Activated CD4-positive, alpha-beta memory T cell treated with anti-CD3 and anti-CD28 coated beads, Interleukin-2, amount 10 ng/mL, durations not matched to agents 7 days and 5 days (primary cell): ENCODE results near the gene DOCK9. TPM values are rescaled to one million over a fixed set of nuclear protein-coding genes. Genes with fewer than 3 reads are reported as not detected.
"Not testable (repeated sequence)": the region's sequence is repeated elsewhere in the genome, so short reads cannot be mapped to it uniquely, and the experiment has no call there.

Experiments used
- CTCF ChIA-PET: fragments of 350-600 bp; sonication (Branson Sonifier 250); formaldehyde crosslinking; loops from one replicate; lab custom pipeline; 2021; ENCODE audit warnings: antibody characterized with exemption, inconsistent platforms; lab: Charles Lee
- POLR2A ChIA-PET: fragments of 350-600 bp; sonication (Branson Sonifier 250); formaldehyde crosslinking; loops from one replicate; lab custom pipeline; 2021; ENCODE audit warnings: antibody characterized with exemption; lab: Charles Lee
- DNase-seq: peaks from one replicate; pipeline ENCODE4 v3.0.0-alpha.2; 2020
- H3K27ac Mint-ChIP-seq: one replicate; pipeline ENCODE4 v1.8.0; 2021; ENCODE audit warnings: mild to moderate bottlenecking, mixed read lengths
- H3K27me3 Mint-ChIP-seq: one replicate; pipeline ENCODE4 v1.8.0; 2021; ENCODE audit warnings: mixed read lengths
- H3K36me3 Mint-ChIP-seq: one replicate; pipeline ENCODE4 v1.8.0; 2021; ENCODE audit warnings: low read depth, mixed read lengths
- H3K4me1 Mint-ChIP-seq: one replicate; pipeline ENCODE4 v1.8.0; 2021; ENCODE audit warnings: mixed read lengths
- H3K4me3 Mint-ChIP-seq: one replicate; pipeline ENCODE4 v1.8.0; 2021; ENCODE audit warnings: mild to moderate bottlenecking, mixed read lengths
- H3K9me3 Mint-ChIP-seq: one replicate; pipeline ENCODE4 v1.8.0; 2021; ENCODE audit warnings: mixed read lengths
- total RNA-seq, 2 experiments: library from RNA; stranded (reverse); gene quantifications; one replicate each; pipeline ENCODE4 v1.2.3, GENCODE V29; 2021

Gene DOCK9
- total RNA-seq, 2 experiments from 2014 or later = 86.0 to 87.7 TPM

GRCh38 chr13:98769736-98770135 lies 208.1 kb downstream of the DOCK9 start:
- H3K27me3 Mint-ChIP-seq = peaks cover 13% of the 10 kb centered on the region
- H3K9me3 Mint-ChIP-seq = peaks cover 27% of the 10 kb centered on the region
- POLR2A ChIA-PET = no interaction called here
- H3K36me3 Mint-ChIP-seq = peaks cover 5% of the 10 kb centered on the region
- no peak for DNase-seq
- H3K4me1 Mint-ChIP-seq = no peaks in the 10 kb centered on the region
- H3K4me3 Mint-ChIP-seq = no peak overlapping the region
- CTCF ChIA-PET = no interaction called here
- no peak overlapping the region for H3K27ac Mint-ChIP-seq

GRCh38 chr13:98768522-98768921 lies 209.3 kb downstream of the DOCK9 start:
- ChIA-PET POLR2A (no interaction called here), CTCF (no interaction called here)
- H3K27ac Mint-ChIP-seq = no peak overlapping the region
- peaks cover 27% of the 10 kb centered on the region for H3K9me3 Mint-ChIP-seq
- no peaks in the 10 kb centered on the region for H3K4me1 Mint-ChIP-seq
- H3K4me3 Mint-ChIP-seq = no peak overlapping the region
- no peak for DNase-seq
- peaks cover 5% of the 10 kb centered on the region for H3K36me3 Mint-ChIP-seq
- peaks cover 13% of the 10 kb centered on the region for H3K27me3 Mint-ChIP-seq

GRCh38 chr13:98766697-98767096 lies 211.2 kb downstream of the DOCK9 start:
- no peak for DNase-seq
- no peak overlapping the region for H3K4me3 Mint-ChIP-seq
- no peaks in the 10 kb centered on the region for H3K4me1 Mint-ChIP-seq
- H3K27ac Mint-ChIP-seq = no peak overlapping the region
- ChIA-PET POLR2A (no interaction called here), CTCF (no interaction called here)
- peaks cover 27% of the 10 kb centered on the region for H3K9me3 Mint-ChIP-seq
- peaks cover 16% of the 10 kb centered on the region for H3K27me3 Mint-ChIP-seq
- peaks cover 4% of the 10 kb centered on the region for H3K36me3 Mint-ChIP-seq

- Mint-ChIP-seq H3K36me3 (no peaks in the 10 kb centered on the region), H3K4me3 (no peak overlapping the region), H3K27me3 (peaks cover 16% of the 10 kb centered on the region), H3K9me3 (peaks cover 21% of the 10 kb centered on the region), H3K27ac (no peak overlapping the region), H3K4me1 (peaks cover 3% of the 10 kb centered on the region)
- POLR2A ChIA-PET = no interaction called here
- no peak for DNase-seq
- CTCF ChIA-PET = no interaction called here
Observed at GRCh38 chr13:98765996-98766519, 211.8 kb downstream of the DOCK9 start.

- H3K4me1 Mint-ChIP-seq = peaks cover 5% of the 10 kb centered on the region
- H3K27ac Mint-ChIP-seq = no peak overlapping the region
- DNase-seq = no peak
- CTCF ChIA-PET = interaction anchor here (1.1 kb wide), 1 partner anchor 81 kb away, joined by 3 read pairs; no protein-coding TSS in a partner anchor
- H3K9me3 Mint-ChIP-seq = peaks cover 4% of the 10 kb centered on the region
- peak overlapping the region; percentile 6 for H3K4me3 Mint-ChIP-seq
- POLR2A ChIA-PET = no interaction called here
- H3K27me3 Mint-ChIP-seq = peaks cover 14% of the 10 kb centered on the region
- H3K36me3 Mint-ChIP-seq = peaks cover 3% of the 10 kb centered on the region
Observed at GRCh38 chr13:98761986-98762616, 215.8 kb downstream of the DOCK9 start.

- peaks cover 3% of the 10 kb centered on the region for H3K36me3 Mint-ChIP-seq
- H3K4me1 Mint-ChIP-seq = peaks cover 5% of the 10 kb centered on the region
- H3K4me3 Mint-ChIP-seq = peak overlapping the region; percentile 6
- DNase-seq = no peak
- no peak overlapping the region for H3K27ac Mint-ChIP-seq
- H3K27me3 Mint-ChIP-seq = peaks cover 14% of the 10 kb centered on the region
- peaks cover 4% of the 10 kb centered on the region for H3K9me3 Mint-ChIP-seq
- ChIA-PET CTCF (interaction anchor here (1.1 kb wide), 1 partner anchor 82 kb away, joined by 3 read pairs; no protein-coding TSS in a partner anchor), POLR2A (no interaction called here)
Observed at GRCh38 chr13:98761126-98761985, 216.5 kb downstream of the DOCK9 start.

- H3K9me3 Mint-ChIP-seq = peaks cover 11% of the 10 kb centered on the region
- ChIA-PET POLR2A (no interaction called here), CTCF (no interaction called here)
- no peak overlapping the region for H3K4me3 Mint-ChIP-seq
- H3K27me3 Mint-ChIP-seq = peaks cover 44% of the 10 kb centered on the region
- no peak for DNase-seq
- peaks cover 5% of the 10 kb centered on the region for H3K4me1 Mint-ChIP-seq
- no peak overlapping the region for H3K27ac Mint-ChIP-seq
- peaks cover 8% of the 10 kb centered on the region for H3K36me3 Mint-ChIP-seq
Observed at GRCh38 chr13:98755729-98756128, 222.1 kb downstream of the DOCK9 start.

- Mint-ChIP-seq H3K27ac (no peak overlapping the region), H3K36me3 (peaks cover 4% of the 10 kb centered on the region), H3K4me1 (peaks cover 5% of the 10 kb centered on the region), H3K27me3 (peaks cover 49% of the 10 kb centered on the region), H3K4me3 (no peak overlapping the region), H3K9me3 (peaks cover 6% of the 10 kb centered on the region)
- POLR2A ChIA-PET = no interaction called here
- no peak for DNase-seq
- CTCF ChIA-PET = no interaction called here
Observed at GRCh38 chr13:98755116-98755515, 222.7 kb downstream of the DOCK9 start.

GRCh38 chr13:98754468-98754867 lies 223.4 kb downstream of the DOCK9 start:
- H3K27ac Mint-ChIP-seq, DNase-seq, H3K4me3 Mint-ChIP-seq, H3K9me3 Mint-ChIP-seq, CTCF ChIA-PET, POLR2A ChIA-PET, H3K4me1 Mint-ChIP-seq, H3K36me3 Mint-ChIP-seq: not testable (repeated sequence)
- H3K27me3 Mint-ChIP-seq = peaks cover 52% of the 10 kb centered on the region

GRCh38 chr13:98752467-98753290 lies 225.2 kb downstream of the DOCK9 start, which contains the start of gene SLC15A1:
Gene SLC15A1 (minus strand): TSS chr13:98752672. CDS start chr13:98752598, 74 bp downstream.
- H3K4me3 Mint-ChIP-seq = no peak within 1 kb of the TSS
- H3K27me3 Mint-ChIP-seq = peaks cover 56% of the 10 kb centered on the region
- H3K27ac Mint-ChIP-seq = no peak within 1 kb of the TSS
- H3K9me3 Mint-ChIP-seq = peaks cover 6% of the 10 kb centered on the region
- no peak for DNase-seq
- POLR2A ChIA-PET = no interaction called here
- H3K36me3 Mint-ChIP-seq = peaks cover 4% of the 10 kb centered on the region
- H3K4me1 Mint-ChIP-seq = peaks cover 5% of the 10 kb centered on the region
- CTCF ChIA-PET = no interaction called here

GRCh38 chr13:98751861-98752466 lies 225.9 kb downstream of the DOCK9 start:
- Mint-ChIP-seq H3K27me3 (peaks cover 56% of the 10 kb centered on the region), H3K9me3 (peaks cover 6% of the 10 kb centered on the region), H3K27ac (no peak overlapping the region), H3K4me3 (no peak overlapping the region), H3K36me3 (peaks cover 4% of the 10 kb centered on the region), H3K4me1 (peaks cover 5% of the 10 kb centered on the region)
- POLR2A ChIA-PET = no interaction called here
- CTCF ChIA-PET = no interaction called here
- no peak for DNase-seq

GRCh38 chr13:98751367-98751782 lies 226.5 kb downstream of the DOCK9 start:
- Mint-ChIP-seq H3K27me3 (peaks cover 54% of the 10 kb centered on the region), H3K27ac (no peak overlapping the region), H3K4me3 (no peak overlapping the region), H3K36me3 (peaks cover 4% of the 10 kb centered on the region), H3K4me1 (peaks cover 5% of the 10 kb centered on the region), H3K9me3 (peaks cover 6% of the 10 kb centered on the region)
- ChIA-PET CTCF (interaction anchor here (0.6 kb wide), 1 partner anchor 93 kb away, joined by 3 read pairs; no protein-coding TSS in a partner anchor), POLR2A (no interaction called here)
- no peak for DNase-seq
